ENCODE measurements around the gene RFX3.

DNA sequence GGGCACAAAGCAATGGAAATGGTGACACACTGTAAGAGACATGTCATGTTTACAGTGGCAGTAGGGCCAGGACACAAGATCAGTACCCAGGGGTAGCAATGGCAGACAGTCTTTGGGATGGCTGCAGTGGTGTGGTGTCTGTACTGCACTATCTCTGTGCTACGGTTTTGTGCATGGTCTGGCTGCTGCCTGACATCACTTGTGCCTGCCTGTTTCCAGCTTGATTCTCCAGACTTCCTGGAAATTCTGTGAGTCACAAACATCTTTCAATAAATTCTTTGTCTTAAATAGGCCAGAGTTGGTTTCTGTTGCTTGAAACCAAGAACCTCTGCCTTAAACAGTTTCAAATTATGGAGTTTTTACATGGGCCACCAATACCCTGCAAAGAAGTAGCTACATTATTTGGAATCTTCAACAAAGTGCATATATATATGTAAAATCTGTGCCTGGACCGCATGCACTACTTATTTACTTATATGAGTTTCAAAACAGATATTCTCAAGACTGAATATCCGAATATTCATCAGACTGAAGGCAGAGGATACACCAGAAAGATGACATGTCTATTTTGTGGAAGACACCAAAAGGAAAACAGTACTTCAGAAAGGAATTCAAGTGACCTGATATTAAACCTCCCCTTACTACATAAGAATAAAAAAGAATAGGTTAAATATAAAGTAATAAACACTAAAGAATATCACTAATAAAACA, 188.1 kb downstream of the RFX3 start:
- TF ChIP-seq CTCF (IDR thresholded peaks at IDR 0.05) (no peak), POLR2A (IDR thresholded peaks at IDR 0.05) (no peak), POLR2AphosphoS5 (IDR thresholded peaks at IDR 0.05) (no peak)
